K562 (cell line): ENCODE measurements around the gene NUDCD3. TPM values are rescaled to one million over a fixed set of nuclear protein-coding genes. Genes with fewer than 3 reads are reported as not detected.

Experiments
- ATAC-seq: fragments of 200-7000 bp; cut with Tn5 transposase; 3 replicates; pipeline ENCODE4 v1.9.1; 2020; ENCODE audit warnings: moderate library complexity
- BruUV-seq: library from RNA; stranded (reverse); fragments of 400-500 nt; replicated peaks from 2 replicates; lab custom pipeline; 2021; lab: Mats Ljungman, UMichigan
- CTCF ChIA-PET: fragments of 300-600 bp; formaldehyde crosslinking; extraction: SDS; loops from one replicate; lab custom pipeline; 2021; ENCODE audit warnings: low intra/inter-chr PET ratio; lab: Yijun Ruan, JAX
- POLR2A ChIA-PET: fragments of 300-600, 350-650 bp; sonication (Branson Sonifier 250); formaldehyde crosslinking; extraction: SDS; loops from one replicate; lab custom pipeline; 2021; ENCODE audit warnings: antibody characterized with exemption, inconsistent platforms; lab: Yijun Ruan, JAX
- DNase-seq, 4 experiments: peaks; one replicate each; pipeline versions ENCODE4 v3.0.0 to v3.0.0-alpha.2; 2011 to 2018; ENCODE audit warnings: low spot score in 3 of 4, mixed read lengths in 3 of 4; ENCODE audit errors: extremely low read depth in 1 of 4
- FAIRE-seq: peaks from 2 replicates; lab custom pipeline; 2011; peaks lifted over from hg19 to GRCh38; lab: Jason Lieb, UNC
- H2AFZ ChIP-seq: 2 replicates; pipeline ENCODE4 v1.6.0; 2011; ENCODE audit warnings: low read depth, low read length, control low read depth, inconsistent platforms
- H3K27ac ChIP-seq: fragments of 200-600 bp; 3 replicates; pipeline ENCODE4 v1.8.0; 2011; ENCODE audit warnings: low read depth, mild to moderate bottlenecking, control low read depth, inconsistent platforms, low read length, moderate library complexity, mixed read lengths; ENCODE audit errors: extremely low read depth
- H3K27me3 ChIP-seq, 2 experiments: fragments of 300-600 bp in 1 of 2; 2 replicates in 1 of 2; 3 replicates in 1 of 2; pipeline versions ENCODE4 v1.6.0 to v1.8.0; 2011; ENCODE audit warnings: inconsistent platforms in 2 of 2, low read length in 2 of 2, mild to moderate bottlenecking in 1 of 2, mixed read lengths in 1 of 2, moderate library complexity in 1 of 2; ENCODE audit not compliant: control insufficient read depth in 2 of 2, insufficient read depth in 2 of 2
- H3K36me3 ChIP-seq: fragments of 300-600 bp; 3 replicates; pipeline ENCODE4 v1.8.0; 2011; ENCODE audit warnings: mild to moderate bottlenecking, low read length, inconsistent platforms; ENCODE audit not compliant: control insufficient read depth, insufficient read depth
- H3K4me1 ChIP-seq, 2 experiments: fragments of 200-600 bp in 1 of 2; replicated peaks in 1 of 2; 2 replicates in 1 of 2; 3 replicates in 1 of 2; pipeline versions ENCODE4 v1.5.1 to v1.8.0; 2011; ENCODE audit warnings: inconsistent platforms in 2 of 2, low read length in 2 of 2, mild to moderate bottlenecking in 1 of 2, mixed read lengths in 1 of 2, moderate library complexity in 1 of 2; ENCODE audit not compliant: control insufficient read depth in 2 of 2, insufficient read depth in 2 of 2
- H3K4me2 ChIP-seq: 2 replicates; pipeline ENCODE4 v1.6.1; 2011; ENCODE audit warnings: low read length, control low read depth, inconsistent platforms, mixed read lengths; ENCODE audit not compliant: insufficient read depth
- H3K4me3 ChIP-seq: fragments of 200-600 bp; sonication (generic), shearing (Covaris generic); 2 replicates; pipeline ENCODE4 v1.5.1; 2016; ENCODE audit warnings: control low read depth, inconsistent platforms
- H3K79me2 ChIP-seq: fragments of 200-600 bp; 3 replicates; pipeline ENCODE4 v1.8.0; 2011; ENCODE audit warnings: low read length, inconsistent platforms; ENCODE audit not compliant: control insufficient read depth, insufficient read depth
- H3K9ac ChIP-seq, 2 experiments: 2 replicates each; pipeline versions ENCODE4 v1.6.0 to v1.6.1; 2011; ENCODE audit warnings: low read depth in 2 of 2, low read length in 2 of 2, control low read depth in 1 of 2, inconsistent platforms in 1 of 2, mild to moderate bottlenecking in 1 of 2, mixed read lengths in 1 of 2; ENCODE audit not compliant: insufficient read depth in 1 of 2
- H3K9me1 ChIP-seq: one replicate; pipeline ENCODE4 v1.6.0; 2011; ENCODE audit warnings: inconsistent platforms, mild to moderate bottlenecking, low read length, moderate library complexity; ENCODE audit not compliant: control insufficient read depth, insufficient read depth
- H3K9me3 ChIP-seq: replicated peaks from 2 replicates; pipeline ENCODE4 v1.5.1; 2011; ENCODE audit warnings: low read depth, low read length, inconsistent platforms; ENCODE audit not compliant: control insufficient read depth, insufficient read depth
- H4K20me1 ChIP-seq: replicated peaks from 2 replicates; pipeline ENCODE4 v1.6.1; 2011; ENCODE audit warnings: low read length, inconsistent platforms, mixed read lengths; ENCODE audit not compliant: control insufficient read depth, insufficient read depth
- NCOA4 ChIP-seq: fragments of 450-650 bp; IDR thresholded peaks from 2 replicates; pipeline ENCODE4 v1.6.1; 2018; ENCODE audit warnings: mild to moderate bottlenecking; ENCODE audit not compliant: partially characterized antibody
- OTX1 ChIP-seq: fragments of 450-650 bp; formaldehyde crosslinking; IDR thresholded peaks from 2 replicates; pipeline ENCODE4 v1.4.0; 2022; ENCODE audit warnings: mild to moderate bottlenecking
- ZNF12 ChIP-seq: sonication (generic); formaldehyde crosslinking; IDR thresholded peaks from 2 replicates; pipeline ENCODE4 v1.4.0; 2020; ENCODE audit warnings: mild to moderate bottlenecking, missing genetic modification reagents
- ZNF41 ChIP-seq: fragments of 250-450 bp; sonication (Bioruptor Pico); conservative IDR thresholded peaks from 2 replicates; pipeline ENCODE4 v1.4.0; 2020; ENCODE audit warnings: mild to moderate bottlenecking
- ZNF76 ChIP-seq: fragments of 250-450 bp; sonication (Bioruptor Pico); IDR thresholded peaks from 2 replicates; pipeline ENCODE4 v1.4.0; 2020; ENCODE audit warnings: mild to moderate bottlenecking, moderate library complexity, borderline replicate concordance
- WGBS: fragments of 100-300 bp; shearing (Covaris generic); methylation state at CpG from one replicate; pipeline ENCODE4 v1.1.6; 2016; ENCODE audit warnings: low coverage, mixed read lengths; ENCODE audit not compliant: insufficient coverage; ENCODE audit errors: missing lambda C conversion rate; 5-methylcytosine and 5-hydroxymethylcytosine counted together
- in situ Hi-C: fragments of 300-500 bp; cut with MboI; formaldehyde crosslinking; loops from 4 replicates; pipeline ENCODE4 v1.15.0; 2018; ENCODE audit warnings: inconsistent platforms, mixed read lengths
- intact Hi-C: fragments of 100-400 bp; cut with micrococcal nuclease; formaldehyde crosslinking; loops from 2 replicates; pipeline ENCODE4 v1.14.2; 2022
- polyA plus RNA-seq, 8 experiments: library from polyadenylated mRNA; depleted of rRNA in 4 of 8; stranded (reverse) in 5 of 8; unstranded in 3 of 8; fragments of >200 nt; fragmentation: Nextera tagmentation in 2 of 8; fragmentation: Illumina TruSeq in 1 of 8; extraction: Ambion mirVana in 2 of 8; extraction: Trizol in 1 of 8; gene quantifications; 2 replicates each; pipeline versions ENCODE4 v1.2.1 to v1.2.3, GENCODE V29; 2011 to 2014; ENCODE audit warnings: inconsistent platforms in 1 of 8, missing spikeins in 1 of 8
- total RNA-seq, 7 experiments: library from RNA; depleted of rRNA in 6 of 7; stranded (reverse); fragments of >200 nt in 6 of 7; fragmentation: Illumina TruSeq in 2 of 7; extraction: Trizol in 2 of 7; gene quantifications; 2 replicates each; pipeline versions ENCODE4 v1.2.1 to v1.2.3, GENCODE V29; 2011 to 2021; ENCODE audit warnings: low replicate concordance in 1 of 7
- TF ChIP-seq, protein P1 (sequence below): sonication (generic); IDR thresholded peaks from 2 replicates; pipeline ENCODE4 v1.6.1; 2016
- TF ChIP-seq, protein P2 (sequence below), 2 experiments: fragments of 450-650 bp in 1 of 2; sonication (generic) in 1 of 2; formaldehyde crosslinking in 1 of 2; IDR thresholded peaks; 2 replicates each; pipeline versions ENCODE4 v1.7.1 to v1.9.0; 2016 to 2022; ENCODE audit warnings: inconsistent platforms in 1 of 2, mild to moderate bottlenecking in 1 of 2, missing genetic modification reagents in 1 of 2

The NUDCD3 gene
- total and polyA plus RNA-seq, 9 of the 15 experiments (the other 6 are each of a cell fraction or from before 2014, with no cell fraction given), result 24.8 to 64.2 (median 42.6) TPM

DNA sequence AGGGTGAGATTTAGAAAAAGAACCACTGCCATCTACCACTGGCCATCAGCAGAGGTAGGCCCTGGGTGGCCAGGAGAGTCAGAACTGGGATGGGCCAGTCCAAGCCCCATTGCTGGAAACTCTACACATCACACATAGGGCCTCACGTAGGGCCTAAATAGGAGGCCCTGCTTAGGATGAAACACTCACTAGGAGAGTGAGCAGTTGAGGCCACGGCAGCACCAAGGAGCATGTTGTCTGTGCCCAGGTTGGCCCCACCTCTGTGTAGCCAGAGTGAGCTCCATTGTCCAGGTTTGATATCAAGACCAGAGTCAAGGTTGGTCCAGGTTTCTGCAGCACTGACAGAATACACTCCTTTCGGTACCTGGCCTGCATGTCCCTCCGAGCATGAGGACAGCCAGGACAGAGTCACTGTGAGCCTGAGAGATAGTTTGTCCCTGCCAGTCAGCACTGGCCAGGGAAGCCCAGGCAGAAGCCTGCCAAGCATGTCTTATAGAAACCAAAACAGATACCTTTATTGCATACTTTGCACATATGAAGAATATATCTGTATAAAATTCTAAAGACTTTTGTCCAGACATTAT, 87.2 kb downstream of the NUDCD3 start:
- Histone ChIP-seq H3K27me3 (no peaks in the 10 kb centered on the region), H3K4me3 (no peak overlapping the region), H3K27ac (no peak overlapping the region), H2AFZ (no peak overlapping the region), H3K9me1 (peaks cover 3% of the 10 kb centered on the region), H3K79me2 (no peaks in the 10 kb centered on the region), H3K9ac (no peak overlapping the region), H3K36me3 (peaks cover 51% of the 10 kb centered on the region; the same call in 2 of the 3 replicates), H3K4me2 (no peak overlapping the region), H4K20me1 (peaks cover 4% of the 10 kb centered on the region; the same call in 1 of the 2 replicates), H3K9me3 (no peaks in the 10 kb centered on the region), H3K4me1 (no peaks in the 10 kb centered on the region)
- WGBS, result 91% methylated on average over 4 of the region's 4 CpGs
- FAIRE-seq, result no peak
- intact Hi-C loops, result loop anchor here (10.0 kb wide), 1 partner anchor 62 kb away; no protein-coding TSS in a partner anchor
- ATAC-seq, result no peak
- no peak for DNase-seq
- no TSS peak for BruUV-seq
- ChIA-PET POLR2A (interaction anchor here (0.6 to 2.6 kb wide), 2 partner anchors 14 to 31 kb away, joined by 5 to 8 read pairs; no protein-coding TSS in a partner anchor), CTCF (no interaction called here)
- in situ Hi-C loops, result no loop called here
- TF ChIP-seq ZNF41 (CRISPR knock-in tag) (no peak), ZNF76 (CRISPR knock-in tag) (no peak), OTX1 (CRISPR knock-in tag) (no peak), NCOA4 (no peak), ZNF12 (no peak)
- TF ChIP-seq, protein P1, sequence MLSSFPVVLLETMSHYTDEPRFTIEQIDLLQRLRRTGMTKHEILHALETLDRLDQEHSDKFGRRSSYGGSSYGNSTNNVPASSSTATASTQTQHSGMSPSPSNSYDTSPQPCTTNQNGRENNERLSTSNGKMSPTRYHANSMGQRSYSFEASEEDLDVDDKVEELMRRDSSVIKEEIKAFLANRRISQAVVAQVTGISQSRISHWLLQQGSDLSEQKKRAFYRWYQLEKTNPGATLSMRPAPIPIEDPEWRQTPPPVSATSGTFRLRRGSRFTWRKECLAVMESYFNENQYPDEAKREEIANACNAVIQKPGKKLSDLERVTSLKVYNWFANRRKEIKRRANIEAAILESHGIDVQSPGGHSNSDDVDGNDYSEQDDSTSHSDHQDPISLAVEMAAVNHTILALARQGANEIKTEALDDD, result no peak
- TF ChIP-seq, protein P2, sequence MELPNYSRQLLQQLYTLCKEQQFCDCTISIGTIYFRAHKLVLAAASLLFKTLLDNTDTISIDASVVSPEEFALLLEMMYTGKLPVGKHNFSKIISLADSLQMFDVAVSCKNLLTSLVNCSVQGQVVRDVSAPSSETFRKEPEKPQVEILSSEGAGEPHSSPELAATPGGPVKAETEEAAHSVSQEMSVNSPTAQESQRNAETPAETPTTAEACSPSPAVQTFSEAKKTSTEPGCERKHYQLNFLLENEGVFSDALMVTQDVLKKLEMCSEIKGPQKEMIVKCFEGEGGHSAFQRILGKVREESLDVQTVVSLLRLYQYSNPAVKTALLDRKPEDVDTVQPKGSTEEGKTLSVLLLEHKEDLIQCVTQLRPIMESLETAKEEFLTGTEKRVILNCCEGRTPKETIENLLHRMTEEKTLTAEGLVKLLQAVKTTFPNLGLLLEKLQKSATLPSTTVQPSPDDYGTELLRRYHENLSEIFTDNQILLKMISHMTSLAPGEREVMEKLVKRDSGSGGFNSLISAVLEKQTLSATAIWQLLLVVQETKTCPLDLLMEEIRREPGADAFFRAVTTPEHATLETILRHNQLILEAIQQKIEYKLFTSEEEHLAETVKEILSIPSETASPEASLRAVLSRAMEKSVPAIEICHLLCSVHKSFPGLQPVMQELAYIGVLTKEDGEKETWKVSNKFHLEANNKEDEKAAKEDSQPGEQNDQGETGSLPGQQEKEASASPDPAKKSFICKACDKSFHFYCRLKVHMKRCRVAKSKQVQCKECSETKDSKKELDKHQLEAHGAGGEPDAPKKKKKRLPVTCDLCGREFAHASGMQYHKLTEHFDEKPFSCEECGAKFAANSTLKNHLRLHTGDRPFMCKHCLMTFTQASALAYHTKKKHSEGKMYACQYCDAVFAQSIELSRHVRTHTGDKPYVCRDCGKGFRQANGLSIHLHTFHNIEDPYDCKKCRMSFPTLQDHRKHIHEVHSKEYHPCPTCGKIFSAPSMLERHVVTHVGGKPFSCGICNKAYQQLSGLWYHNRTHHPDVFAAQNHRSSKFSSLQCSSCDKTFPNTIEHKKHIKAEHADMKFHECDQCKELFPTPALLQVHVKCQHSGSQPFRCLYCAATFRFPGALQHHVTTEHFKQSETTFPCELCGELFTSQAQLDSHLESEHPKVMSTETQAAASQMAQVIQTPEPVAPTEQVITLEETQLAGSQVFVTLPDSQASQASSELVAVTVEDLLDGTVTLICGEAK (IDR thresholded peaks at IDR 0.05), result no peak
- TF ChIP-seq, protein P2 (CRISPR knock-in tag; IDR thresholded peaks at IDR 0.05), result no peak
